GM18858 (cell line): ENCODE data around the gene SLC24A4.

Source experiments
- ATAC-seq: cut with Tn5 transposase; IDR thresholded peaks from one replicate; pipeline ENCODE4 v1.9.1; 2021; ENCODE audit not compliant: unreplicated experiment

SLC24A4 gene

DNA sequence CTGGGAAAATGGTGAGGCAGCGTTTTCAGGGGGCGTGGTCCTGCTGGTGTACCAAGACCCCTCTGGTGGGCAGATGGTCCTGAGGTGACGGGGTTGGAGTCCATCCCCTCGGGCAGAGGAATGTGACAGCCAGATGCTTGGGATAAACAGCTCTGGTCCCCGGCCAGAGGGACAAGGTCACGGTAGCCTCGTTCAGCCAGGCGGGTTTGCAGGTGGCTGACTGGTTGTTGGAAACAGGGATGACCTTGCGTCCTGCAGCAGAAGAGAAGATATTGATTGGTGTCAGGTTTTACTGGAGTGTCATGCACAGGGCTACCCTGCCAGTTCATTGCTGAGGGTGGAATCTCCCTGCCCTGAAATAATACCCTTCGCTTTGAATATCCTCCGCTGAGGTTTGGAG is 43.3 kb downstream of the SLC24A4 start:
- ATAC-seq: no peak

DNA sequence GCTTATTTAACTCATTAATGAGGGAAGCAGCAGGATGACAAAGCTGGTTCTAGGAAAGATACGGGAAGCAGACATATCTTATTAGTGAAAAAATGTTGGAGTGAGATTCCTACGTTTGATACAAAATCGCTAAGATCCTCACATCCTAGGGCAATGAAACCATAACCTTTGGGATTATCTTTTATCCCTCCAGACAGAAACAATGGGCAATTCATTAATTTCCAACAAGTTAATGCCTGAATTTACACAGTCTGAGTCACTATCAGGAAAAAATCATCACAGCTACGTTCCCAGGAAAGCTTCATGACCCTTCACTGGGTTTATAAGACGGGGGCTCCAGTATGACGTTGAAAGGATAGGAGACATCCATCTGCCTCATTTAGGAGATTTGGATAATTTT is 45.0 kb downstream of the SLC24A4 start:
- ATAC-seq: no peak

DNA sequence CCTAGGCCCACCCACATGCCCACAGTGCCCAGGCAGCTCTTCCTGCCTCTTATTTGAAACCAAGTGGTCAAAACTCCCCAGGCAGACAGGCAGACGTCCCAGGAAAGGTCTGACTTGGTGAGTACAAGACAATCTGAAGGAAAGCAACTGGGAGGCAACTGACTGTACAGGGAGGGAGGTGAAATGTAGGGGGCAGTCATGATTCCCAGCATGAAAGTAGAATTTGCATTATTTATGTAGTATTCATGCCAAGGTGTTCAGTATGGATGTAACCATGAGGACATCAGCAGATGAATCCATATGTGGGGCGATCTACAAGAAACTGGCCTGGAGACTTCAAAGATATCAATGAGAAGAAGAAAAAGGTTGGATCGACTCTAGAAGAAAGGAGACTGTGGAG is 46.1 kb downstream of the SLC24A4 start:
- ATAC-seq: no peak

DNA sequence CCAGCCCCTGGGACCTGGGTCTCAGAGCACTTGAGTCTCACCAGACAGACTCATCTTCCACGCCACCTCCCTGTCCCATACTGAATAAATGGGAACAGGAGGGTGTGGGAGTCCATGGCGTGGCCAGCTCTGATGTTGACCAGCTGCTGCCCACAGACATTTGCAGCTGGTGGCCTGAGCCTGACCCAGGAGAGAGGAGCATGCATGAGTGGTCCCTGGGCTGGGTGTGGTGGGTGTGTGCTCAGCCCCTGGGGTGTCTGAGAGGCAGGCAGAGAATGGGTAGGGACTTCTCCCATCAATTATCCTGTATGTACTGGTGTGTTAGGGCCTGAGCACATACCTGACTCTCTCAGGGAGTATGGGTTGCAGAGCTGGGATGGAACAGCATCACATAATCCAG is 49.3 kb downstream of the SLC24A4 start:
- no peak for ATAC-seq

DNA sequence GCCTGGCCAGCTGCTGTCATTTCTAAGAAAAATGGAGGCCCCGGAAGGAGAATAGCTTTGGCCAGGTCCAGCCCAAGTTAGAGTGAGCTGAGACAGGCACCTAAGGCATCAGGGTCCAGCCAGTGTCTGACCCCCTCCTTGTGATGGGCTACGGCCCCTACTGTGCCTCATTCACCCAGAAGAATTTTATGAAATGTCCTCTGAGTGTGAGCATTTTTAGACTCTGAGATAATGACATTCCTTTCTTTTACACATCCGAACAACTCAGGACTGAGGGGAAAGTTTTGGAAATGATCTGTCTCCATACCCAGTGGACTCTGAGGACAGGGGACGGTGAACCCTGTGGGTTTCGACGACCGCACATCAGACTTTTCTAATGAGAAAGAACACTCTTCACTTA is 50.4 kb downstream of the SLC24A4 start:
- ATAC-seq: no peak

DNA sequence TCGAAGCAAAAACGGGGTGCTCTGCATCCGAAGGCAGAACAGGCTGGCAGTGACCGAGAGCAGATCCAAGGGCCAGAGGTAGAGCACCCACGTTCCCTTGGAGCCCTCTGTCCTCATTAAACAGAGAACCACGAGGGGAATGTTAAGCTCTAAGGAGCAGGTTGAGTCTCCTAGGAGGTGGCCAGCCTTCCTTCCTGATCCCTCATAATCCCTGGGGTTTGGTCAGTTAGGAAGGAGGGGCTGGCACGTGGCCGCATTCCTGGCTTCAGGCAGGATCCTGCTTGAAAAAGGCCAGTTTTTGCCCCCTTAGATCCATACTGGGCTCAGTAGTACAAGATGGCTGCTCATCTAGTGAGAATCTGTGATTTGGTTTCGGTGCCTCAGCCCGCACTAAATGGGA is 57.2 kb downstream of the SLC24A4 start:
- no peak for ATAC-seq

DNA sequence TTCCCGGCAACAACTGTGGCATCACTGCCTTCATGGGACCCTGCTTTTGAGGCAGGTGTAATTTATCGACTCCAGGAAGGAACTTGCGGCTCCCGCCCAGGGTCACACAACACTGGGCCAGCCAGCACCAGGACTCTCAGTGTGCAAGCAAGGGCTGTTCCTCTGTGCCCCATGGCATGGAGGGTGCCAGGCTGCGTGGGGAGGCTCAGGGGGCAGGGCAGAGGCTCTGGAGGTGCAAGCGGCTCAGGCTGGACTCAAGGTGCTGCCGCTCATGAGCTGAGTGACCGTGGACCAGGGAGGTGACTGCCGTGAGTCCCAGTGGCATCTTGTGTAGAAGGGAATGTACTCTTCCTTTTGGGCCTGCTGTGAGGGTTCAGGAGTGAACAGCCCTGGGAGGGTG is 57.6 kb downstream of the SLC24A4 start:
- ATAC-seq: no peak

DNA sequence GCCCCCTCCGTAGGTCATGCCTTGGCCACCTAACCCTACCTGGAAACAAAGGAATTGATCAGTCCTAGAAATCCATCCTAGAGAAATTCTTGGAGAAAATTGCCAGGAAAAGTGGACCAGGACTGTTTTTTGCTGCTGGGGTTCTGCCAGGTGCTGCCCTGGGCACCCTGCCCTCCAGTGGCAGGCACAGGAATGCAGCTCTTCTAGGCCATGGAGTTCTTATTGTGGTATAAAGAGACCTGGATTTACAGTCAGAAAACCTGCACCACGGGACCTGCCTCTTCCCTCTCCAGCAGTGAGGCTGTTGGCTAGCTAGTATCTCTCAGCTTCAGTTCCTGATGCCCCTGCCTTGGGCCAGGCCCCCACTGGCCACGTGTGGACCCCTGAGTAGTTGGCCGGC is 59.7 kb downstream of the SLC24A4 start:
- no peak for ATAC-seq

DNA sequence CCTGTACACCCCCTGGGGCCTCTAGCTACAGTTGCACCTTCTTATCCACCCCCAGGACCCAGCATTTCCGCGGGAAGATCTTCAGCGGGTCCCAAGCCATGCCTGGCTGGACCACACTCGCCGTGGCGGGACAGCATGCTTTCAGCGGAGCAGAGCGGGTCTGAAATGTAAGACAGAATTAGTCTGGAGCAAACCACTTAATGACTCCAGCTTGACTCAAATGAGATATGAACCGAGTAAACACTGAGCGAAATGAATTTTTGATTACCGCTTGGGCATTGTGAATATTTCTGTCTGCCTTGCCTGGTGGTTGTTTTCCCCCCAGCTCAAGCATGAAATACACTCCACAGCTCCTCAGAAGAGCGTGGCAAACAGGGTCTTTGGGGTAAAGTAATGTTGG is 60.8 kb downstream of the SLC24A4 start:
- no peak for ATAC-seq

DNA sequence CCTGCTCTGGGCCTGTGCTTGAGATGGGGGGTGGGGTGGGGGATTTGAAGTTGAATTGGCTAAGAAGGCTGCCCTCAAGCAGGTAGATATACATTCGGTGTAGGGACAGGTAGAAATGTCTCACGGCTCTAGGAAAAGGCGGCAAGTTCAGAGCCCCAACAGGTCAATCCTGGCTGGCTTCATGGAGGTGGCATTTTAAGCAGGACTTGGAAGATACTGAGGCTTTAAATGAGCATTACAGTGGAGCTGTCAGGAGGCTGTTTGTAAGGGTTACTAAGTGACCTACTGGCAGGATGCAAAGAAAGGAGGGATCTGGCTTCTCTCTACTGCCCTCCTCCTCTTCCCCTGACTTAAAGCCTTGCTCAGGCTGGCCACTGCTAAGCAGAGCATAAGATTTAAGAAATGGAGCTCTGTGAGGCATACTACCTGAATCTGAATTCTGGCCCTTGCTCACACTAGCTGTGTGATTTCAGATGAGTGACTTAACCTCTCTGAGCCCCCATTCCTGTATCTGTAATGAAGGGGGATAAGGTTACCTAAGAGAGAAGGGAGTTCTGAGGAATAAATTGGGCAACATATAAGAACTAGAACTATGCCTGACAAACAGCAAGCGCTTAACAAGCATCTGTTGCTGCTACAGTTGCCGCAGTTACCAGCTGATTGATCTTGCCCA is 61.6 kb downstream of the SLC24A4 start:
- ATAC-seq: no peak

DNA sequence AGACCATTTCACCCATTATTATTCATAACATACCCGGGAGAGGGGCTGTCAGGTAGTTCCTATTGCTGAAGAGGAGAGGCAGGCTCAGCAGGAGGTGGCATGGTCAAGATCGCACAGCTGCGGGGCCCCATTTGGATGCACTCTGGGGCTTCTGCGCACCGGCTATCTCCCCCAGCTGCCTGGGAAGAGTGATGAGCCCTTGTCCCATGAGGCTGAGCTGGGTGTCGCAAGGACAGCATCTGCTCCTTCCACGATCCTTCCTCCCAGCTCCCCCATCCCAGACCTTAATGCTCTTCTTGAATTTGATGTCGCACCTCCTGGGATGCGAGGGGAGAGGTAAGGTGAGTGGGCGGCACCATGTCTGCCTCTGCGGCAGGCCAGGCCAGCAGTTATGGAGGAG is 62.6 kb downstream of the SLC24A4 start:
- ATAC-seq: no peak

DNA sequence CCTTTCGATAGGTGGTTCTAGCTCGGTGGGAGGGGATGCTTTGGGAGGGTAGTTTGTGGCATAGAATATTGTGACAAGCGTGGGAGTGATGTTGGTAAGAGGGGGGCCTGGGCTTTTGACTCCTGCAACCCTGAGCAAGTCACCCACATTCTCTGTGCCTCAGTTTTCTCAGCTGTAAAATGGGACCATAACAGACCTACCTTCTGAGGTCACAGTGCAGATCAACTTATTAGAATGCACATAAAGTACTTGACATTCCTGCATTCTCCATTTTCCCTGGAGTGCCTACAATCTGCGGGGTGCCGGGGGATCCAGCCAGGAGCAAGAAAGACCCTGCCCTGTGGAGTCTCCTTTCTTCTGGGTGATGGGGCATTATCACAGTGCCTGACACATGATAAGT is 63.2 kb downstream of the SLC24A4 start:
- no peak for ATAC-seq

DNA sequence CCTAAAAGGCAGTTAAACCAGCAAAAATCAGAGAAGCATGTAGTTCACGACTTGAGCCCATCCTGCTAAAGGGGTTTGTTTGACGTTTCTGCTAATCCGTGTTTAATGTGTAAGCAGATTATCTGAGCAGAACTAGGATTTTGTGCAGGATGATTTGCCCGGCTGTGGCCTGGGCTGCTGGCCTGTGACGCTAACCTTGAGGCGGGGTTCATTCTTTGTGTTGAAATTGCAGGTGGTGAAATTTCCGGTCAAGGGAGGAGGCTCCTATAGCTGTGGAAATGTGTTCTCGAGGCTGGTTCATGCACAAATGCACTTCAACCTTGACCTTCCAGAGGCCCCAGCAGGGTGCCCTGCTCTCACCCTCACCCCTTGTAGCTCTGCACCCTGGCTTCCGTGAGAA is 63.7 kb downstream of the SLC24A4 start:
- ATAC-seq: no peak

DNA sequence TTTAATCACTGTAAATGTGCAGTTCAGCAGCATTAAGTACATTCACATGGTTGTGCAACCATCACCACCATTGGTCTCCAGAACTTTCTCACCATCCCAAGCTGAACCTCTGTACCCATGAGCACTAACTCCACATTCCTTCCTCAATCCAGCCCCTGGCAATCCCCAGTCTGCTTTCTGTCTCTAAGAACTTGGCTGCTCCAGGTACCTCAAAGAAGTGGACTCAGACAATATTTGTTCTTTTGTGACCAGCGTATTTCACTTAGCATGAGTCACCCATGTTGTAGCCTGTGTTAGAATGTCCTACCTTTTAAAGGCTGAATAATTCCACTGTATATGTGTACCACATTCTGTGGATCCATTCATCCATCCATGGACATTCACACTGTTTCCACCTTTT is 64.6 kb downstream of the SLC24A4 start:
- no peak for ATAC-seq

DNA sequence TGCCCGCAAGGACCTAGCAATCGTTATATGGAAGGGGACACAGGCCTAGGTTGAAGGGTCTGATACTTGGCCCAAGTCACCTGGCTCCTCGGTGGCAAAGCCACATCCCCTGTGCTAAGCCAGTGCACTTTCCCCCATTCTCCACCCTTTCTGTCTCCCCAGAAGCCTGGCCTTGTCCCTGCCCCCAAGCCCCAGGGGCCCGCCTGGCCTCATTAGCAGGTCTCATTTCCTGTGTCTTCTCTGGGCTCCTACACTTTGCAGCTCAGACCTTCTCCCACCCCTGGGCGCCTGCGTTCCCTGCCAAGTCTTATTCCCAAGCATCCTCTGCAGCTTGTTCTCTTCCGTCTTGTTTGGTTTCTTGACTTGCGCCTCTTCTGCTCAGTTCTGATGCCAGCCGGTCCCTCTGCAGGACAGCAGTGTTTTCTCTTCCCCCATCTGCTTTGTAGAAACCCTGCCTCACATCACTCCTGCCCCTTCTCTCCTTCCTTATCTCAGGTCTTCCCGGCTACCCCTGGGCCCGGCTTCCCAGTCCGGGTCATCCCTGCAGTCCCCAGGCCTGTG is 66.7 kb downstream of the SLC24A4 start:
- ATAC-seq: no peak

DNA sequence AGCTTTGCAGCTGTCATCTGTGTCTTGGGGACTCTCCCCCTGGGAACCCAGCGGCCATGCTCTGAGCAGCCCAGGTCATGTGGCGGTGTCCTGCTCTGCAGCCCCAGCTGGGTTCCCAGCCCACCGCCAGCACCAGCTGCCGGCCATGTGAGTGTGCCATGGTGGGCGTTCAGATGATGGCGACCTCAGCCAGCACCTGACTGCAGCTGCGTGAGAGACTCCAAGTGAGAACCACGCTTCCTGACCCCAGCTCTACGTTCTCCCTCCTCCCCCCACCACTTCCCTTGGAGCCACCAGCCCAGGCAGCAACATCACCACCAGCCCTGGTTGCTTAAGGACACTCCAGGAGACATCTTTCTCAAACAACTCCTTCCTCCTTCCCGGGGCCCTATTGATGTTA is 68.8 kb downstream of the SLC24A4 start:
- no peak for ATAC-seq

DNA sequence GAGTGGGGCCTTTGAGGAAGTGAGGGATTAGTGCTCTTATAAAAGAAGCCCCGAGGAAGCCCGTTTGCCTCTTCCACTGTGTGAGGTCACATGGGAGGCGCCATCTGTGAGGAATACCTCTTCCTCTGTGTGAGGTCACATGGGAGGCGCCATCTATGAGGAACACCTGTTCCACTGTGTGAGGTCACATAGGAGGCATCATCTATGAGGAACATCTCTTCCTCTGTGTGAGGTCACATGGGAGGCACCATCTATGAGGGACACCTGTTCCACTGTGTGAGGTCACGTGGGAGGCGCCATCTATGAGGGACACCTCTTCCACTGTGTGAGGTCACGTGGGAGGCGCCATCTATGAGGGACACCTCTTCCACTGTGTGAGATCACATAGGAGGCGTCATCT is 69.7 kb downstream of the SLC24A4 start:
- no peak for ATAC-seq

DNA sequence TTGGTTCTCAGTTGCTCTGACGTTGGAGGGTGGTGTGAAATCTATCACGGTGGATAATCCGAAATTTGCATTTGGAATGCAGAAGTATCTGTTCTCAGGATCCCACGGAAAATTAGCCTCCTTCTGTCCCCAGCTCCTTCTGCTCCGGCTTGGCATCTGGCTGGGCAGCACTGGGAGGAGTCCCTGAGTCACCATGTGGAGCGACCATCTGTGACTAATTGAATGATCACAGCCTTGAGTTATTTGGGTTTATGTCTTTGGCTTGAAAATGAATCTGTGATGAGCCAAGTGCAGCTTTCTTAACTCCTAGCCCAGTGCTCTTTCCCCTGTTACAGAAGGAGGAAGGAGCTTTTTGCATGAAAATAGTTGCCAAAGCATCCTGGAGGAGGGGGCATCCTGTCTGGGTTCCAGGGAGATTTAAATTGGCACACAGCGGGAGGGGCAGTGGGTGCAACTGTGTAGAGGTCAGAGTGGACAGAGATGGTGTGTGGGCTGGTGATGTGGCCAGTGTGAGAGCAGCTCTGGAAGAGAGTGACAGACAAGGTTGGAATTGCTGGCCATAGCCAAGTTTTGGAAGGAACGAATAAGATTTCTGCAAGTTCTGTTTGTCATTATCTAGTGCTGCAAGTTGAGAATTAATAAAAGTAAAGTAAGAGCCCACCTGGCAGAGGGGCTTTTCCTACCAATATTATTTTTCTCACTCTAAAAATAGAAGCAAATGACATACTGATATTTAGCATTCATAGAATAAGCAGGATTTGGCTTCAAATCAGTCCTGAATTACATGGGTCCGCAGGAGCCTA is 74.4 kb downstream of the SLC24A4 start:
- ATAC-seq: no peak

DNA sequence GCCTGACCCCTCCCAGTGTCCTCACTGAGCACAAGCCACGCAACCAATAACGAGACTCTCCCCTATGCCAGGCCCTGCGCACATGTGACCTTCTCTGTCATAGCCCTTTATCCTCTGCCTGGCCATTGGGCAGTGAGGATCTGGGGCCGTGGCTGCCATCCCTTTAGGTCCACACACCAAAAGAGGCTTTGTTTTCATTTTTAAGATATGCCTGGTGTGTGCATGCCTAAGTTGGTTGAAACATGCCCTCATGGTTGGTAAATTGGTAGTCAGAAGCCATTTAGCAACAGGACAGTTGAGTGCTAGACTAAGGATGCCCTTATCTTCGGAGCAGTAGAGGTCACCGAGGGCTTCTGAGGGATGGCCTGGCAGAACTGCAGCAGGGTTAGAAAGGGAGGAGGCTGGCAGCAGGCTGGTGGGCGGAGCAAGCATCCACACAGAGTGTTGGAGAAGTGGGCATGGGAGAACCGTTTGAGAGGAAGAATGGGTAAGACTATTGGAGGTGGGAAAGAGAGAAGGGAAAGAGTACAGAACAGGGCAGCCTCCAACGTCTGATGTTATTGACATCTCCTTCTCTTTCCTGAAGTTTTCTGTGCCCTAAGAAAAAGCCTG is 75.1 kb downstream of the SLC24A4 start:
- ATAC-seq: no peak

DNA sequence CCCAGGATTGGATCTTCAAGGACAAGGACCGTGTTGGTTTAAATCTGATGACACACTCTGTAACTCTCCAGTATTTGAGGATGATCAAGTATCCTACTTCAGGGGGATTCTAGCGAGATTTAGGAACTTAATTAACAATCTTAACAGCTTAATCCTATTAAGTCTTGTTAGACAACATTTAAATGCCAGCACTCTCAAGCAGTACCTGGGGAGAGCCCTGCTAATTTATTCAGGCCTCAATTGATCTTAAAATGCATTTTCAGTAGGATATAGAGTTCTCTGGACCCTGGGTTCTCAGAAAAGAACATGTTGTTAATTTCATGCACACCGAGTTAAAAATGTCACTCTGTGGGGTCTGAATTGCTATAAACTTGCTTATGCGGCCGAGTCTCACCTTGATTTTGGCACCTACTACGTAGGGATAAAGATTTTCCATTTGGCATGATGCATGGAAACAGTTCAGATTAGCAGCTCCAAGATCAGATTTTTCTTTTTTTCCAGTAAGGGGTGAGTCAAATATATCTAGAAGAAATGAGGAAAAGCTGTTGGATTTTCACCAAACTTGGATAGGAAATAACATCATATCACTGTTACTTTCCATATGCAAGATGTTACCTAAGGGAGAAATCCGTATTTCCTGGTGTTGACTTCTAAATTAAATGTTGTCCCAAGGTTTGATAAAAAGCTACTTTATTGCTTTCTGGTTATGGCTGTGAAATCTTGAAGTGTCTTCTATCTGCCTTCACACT is 76.1 kb downstream of the SLC24A4 start:
- ATAC-seq: no peak
